Thoracic aorta (tissue), 2 donors: ENCODE measurements around the gene ARHGAP24. TPM values are rescaled to one million over a fixed set of nuclear protein-coding genes. Genes with fewer than 3 reads are reported as not detected.

ENCODE experiments used
- ATAC-seq: fragments of 150-250 bp; one replicate; pipeline ENCODE4 v1.8.0; 2017; ENCODE audit warnings: low read depth; ENCODE audit not compliant: insufficient number of reproducible peaks, low FRiP score
- DNase-seq: peaks from one replicate; pipeline ENCODE4 v3.0.0-alpha.2; 2020; ENCODE audit warnings: low spot score
- H3K27ac ChIP-seq, 2 donors: fragments of 200-600 bp; sonication (generic); 1 replicate in 1 of 2; 2 replicates in 1 of 2; pipeline ENCODE4 v1.5.1; 2016; ENCODE audit warnings: mild to moderate bottlenecking in 2 of 2, moderate library complexity in 2 of 2
- H3K27me3 ChIP-seq: fragments of 200-600 bp; sonication (generic); replicated peaks from 2 replicates; pipeline ENCODE4 v1.6.0; 2016; ENCODE audit warnings: mild to moderate bottlenecking; ENCODE audit not compliant: insufficient read depth
- H3K36me3 ChIP-seq: fragments of 200-600 bp; sonication (generic); one replicate; pipeline ENCODE4 v1.5.1; 2016
- H3K4me1 ChIP-seq, 2 donors: fragments of 200-600 bp; sonication (generic); 1 replicate in 1 of 2; 2 replicates in 1 of 2; pipeline versions ENCODE4 v1.5.1 to v1.6.0; 2016; ENCODE audit warnings: low read depth in 2 of 2, mild to moderate bottlenecking in 1 of 2; ENCODE audit not compliant: control insufficient read depth in 1 of 2
- H3K4me3 ChIP-seq: fragments of 200-600 bp; sonication (generic); 2 replicates; pipeline ENCODE4 v1.5.1; 2016; ENCODE audit warnings: mild to moderate bottlenecking
- H3K9me3 ChIP-seq: fragments of 200-600 bp; sonication (generic); 2 replicates; pipeline ENCODE4 v1.5.1; 2016
- CTCF ChIP-seq: fragments of 200-600 bp; sonication (generic); IDR thresholded peaks from one replicate; pipeline ENCODE4 v1.5.1; 2019; ENCODE audit warnings: antibody characterized with exemption
- total RNA-seq, 2 donors: library from RNA; depleted of rRNA; stranded (reverse); fragments of >200 nt; gene quantifications; one replicate each; pipeline versions ENCODE4 v1.1.0 to v1.2.3, GENCODE V29; 2016

ARHGAP24 gene
- total RNA-seq, 2 donors from 2014 or later, result 30.1 to 43.6 TPM

GRCh38 chr4:85919200-85919887 lies 444.4 kb downstream of the ARHGAP24 start:
- no peak overlapping the region for H3K4me3 ChIP-seq
- H3K9me3 ChIP-seq, result no peaks in the 10 kb centered on the region
- no peak for ATAC-seq
- no peaks in the 10 kb centered on the region for H3K4me1 ChIP-seq
- TF ChIP-seq CTCF, result no peak
- no peak overlapping the region for H3K27ac ChIP-seq
- H3K27me3 ChIP-seq, result no peaks in the 10 kb centered on the region
- DNase-seq, result no peak
- H3K36me3 ChIP-seq, result no peaks in the 10 kb centered on the region

GRCh38 chr4:85925071-85925470 lies 450.1 kb downstream of the ARHGAP24 start:
- no peak for DNase-seq
- Histone ChIP-seq H3K4me3 (no peak overlapping the region), H3K27me3 (no peaks in the 10 kb centered on the region), H3K9me3 (no peaks in the 10 kb centered on the region), H3K4me1 (peaks cover 8 to 17% of the 10 kb centered on the region in 2 donors), H3K36me3 (no peaks in the 10 kb centered on the region), H3K27ac (no peak overlapping the region)
- no peak for ATAC-seq
- TF ChIP-seq CTCF, result no peak

- H3K4me3 ChIP-seq, result no peak overlapping the region
- no peaks in the 10 kb centered on the region for H3K27me3 ChIP-seq
- H3K36me3 ChIP-seq, result no peaks in the 10 kb centered on the region
- no peak for DNase-seq
- H3K9me3 ChIP-seq, result no peaks in the 10 kb centered on the region
- ATAC-seq, result no peak
- H3K4me1 ChIP-seq, result peaks cover 15 to 44% of the 10 kb centered on the region in 2 donors
- H3K27ac ChIP-seq, result no peak overlapping the region
- TF ChIP-seq CTCF, result no peak
Measured at GRCh38 chr4:85928775-85929591, 454.0 kb downstream of the ARHGAP24 start.

GRCh38 chr4:85929961-85930665 lies 455.2 kb downstream of the ARHGAP24 start:
- H3K27ac ChIP-seq, result no peak overlapping the region
- no peaks in the 10 kb centered on the region for H3K9me3 ChIP-seq
- H3K36me3 ChIP-seq, result no peaks in the 10 kb centered on the region
- ATAC-seq (no peak), DNase-seq (no peak)
- peak overlapping the region; percentile 58 for H3K4me3 ChIP-seq
- no peaks in the 10 kb centered on the region for H3K27me3 ChIP-seq
- peaks cover 15 to 44% of the 10 kb centered on the region in 2 donors for H3K4me1 ChIP-seq
- TF ChIP-seq CTCF, result no peak
